Right lobe of liver (tissue), 6 donors: ENCODE results near the gene CCL13. TPM values are rescaled to one million over a fixed set of nuclear protein-coding genes. Genes with fewer than 3 reads are reported as not detected.
A peak's percentile ranks its signal among the peaks of the same experiment; 100 is the strongest.

Source experiments
- ATAC-seq, 4 donors: fragments of 200-7000 bp; cut with Tn5 transposase; one replicate each; pipeline ENCODE4 v1.9.1; 2020; ENCODE audit warnings: mild to moderate bottlenecking in 4 of 4, moderate library complexity in 4 of 4
- DNase-seq, 3 donors: peaks; one replicate each; pipeline ENCODE4 v3.0.0-alpha.2; 2020
- H3K27ac ChIP-seq, 3 donors: fragments of 200-600 bp; one replicate each; pipeline ENCODE4 v1.8.0; 2022
- H3K27me3 ChIP-seq, 2 donors: fragments of 200-600 bp; one replicate each; pipeline ENCODE4 v1.8.0; 2022
- H3K36me3 ChIP-seq, 4 donors: fragments of 200-600 bp; sonication (generic) in 1 of 4; one replicate each; pipeline versions ENCODE4 v1.5.1 to v1.8.0; 2017 to 2022; ENCODE audit warnings: control low read depth in 1 of 4
- H3K4me1 ChIP-seq, 4 donors: fragments of 200-600 bp; sonication (generic) in 1 of 4; one replicate each; pipeline versions ENCODE4 v1.5.1 to v1.8.0; 2017 to 2022; ENCODE audit warnings: control low read depth in 1 of 4
- H3K4me3 ChIP-seq, 3 donors: fragments of 200-600 bp; one replicate each; pipeline ENCODE4 v1.8.0; 2022
- H3K9me3 ChIP-seq, 4 donors: fragments of 200-600 bp; sonication (generic) in 1 of 4; one replicate each; pipeline versions ENCODE4 v1.5.1 to v1.8.0; 2017 to 2022; ENCODE audit warnings: control low read depth in 1 of 4
- CTCF ChIP-seq, 4 donors: fragments of 200-600 bp in 3 of 4; fragments of 450-650 bp in 1 of 4; IDR thresholded peaks; one replicate each; pipeline versions ENCODE4 v1.5.1 to v1.8.0; 2016 to 2022; ENCODE audit warnings: antibody characterized with exemption in 4 of 4, mild to moderate bottlenecking in 2 of 4
- POLR2A ChIP-seq: fragments of 450-650 bp; IDR thresholded peaks from one replicate; pipeline ENCODE4 v1.6.1; 2017; ENCODE audit warnings: antibody characterized with exemption, mild to moderate bottlenecking
- WGBS: methylation state at CpG from one replicate; pipeline ENCODE4 v1.1.6; 2018; ENCODE audit warnings: low coverage, low lambda C conversion rate; ENCODE audit not compliant: insufficient coverage; ENCODE audit errors: missing lambda C conversion rate; 5-methylcytosine and 5-hydroxymethylcytosine counted together
- intact Hi-C, 2 donors: fragments of 100-400 bp; cut with DNase I; formaldehyde crosslinking; loops; one replicate each; pipeline versions ENCODE4 v1.11.2 to v1.14.1; 2022
- total RNA-seq, 6 experiments: library from RNA; depleted of rRNA in 2 of 6; stranded (reverse); fragments of >200 nt in 2 of 6; fragmentation: NEBNext Ultra II Directional in 3 of 6; extraction: Animal tissue kit (Norgen Biotek cat#: 25700) in 3 of 6; gene quantifications; one replicate each; pipeline versions ENCODE4 v1.1.0 to v1.2.4, GENCODE V29; 2016 to 2023
- donor health status: DM: no; HTN: yes; CAD: no.
- donor health status: DM: no; HTN: no; CAD: no.
- donor health status: DM: no; HTN: no; CAD: no.
- donor health status: DM: no; HTN: yes; CAD: no.
- donor health status: DM: no; HTN: yes; CAD: no.

The CCL13 gene
- total RNA-seq, 6 experiments from 2014 or later: 0.27 TPM; not detected in 5

GRCh38 chr17:34337701-34338100 is 18.6 kb upstream of the CCL13 start:
- no peak overlapping the region for H3K4me3 ChIP-seq
- ATAC-seq: no peak
- H3K27me3 ChIP-seq: no peaks in the 10 kb centered on the region
- no peak overlapping the region for H3K27ac ChIP-seq
- no peak for DNase-seq
- TF ChIP-seq POLR2A (no peak), CTCF (IDR thresholded peaks at IDR 0.05) (no peak)
- H3K4me1 ChIP-seq: no peaks in the 10 kb centered on the region
- H3K36me3 ChIP-seq: no peaks in the 10 kb centered on the region
- intact Hi-C loops: no loop called here
- 80% methylated on average over 1 of the region's 1 CpG for WGBS
- H3K9me3 ChIP-seq: no peaks in the 10 kb centered on the region

DNA sequence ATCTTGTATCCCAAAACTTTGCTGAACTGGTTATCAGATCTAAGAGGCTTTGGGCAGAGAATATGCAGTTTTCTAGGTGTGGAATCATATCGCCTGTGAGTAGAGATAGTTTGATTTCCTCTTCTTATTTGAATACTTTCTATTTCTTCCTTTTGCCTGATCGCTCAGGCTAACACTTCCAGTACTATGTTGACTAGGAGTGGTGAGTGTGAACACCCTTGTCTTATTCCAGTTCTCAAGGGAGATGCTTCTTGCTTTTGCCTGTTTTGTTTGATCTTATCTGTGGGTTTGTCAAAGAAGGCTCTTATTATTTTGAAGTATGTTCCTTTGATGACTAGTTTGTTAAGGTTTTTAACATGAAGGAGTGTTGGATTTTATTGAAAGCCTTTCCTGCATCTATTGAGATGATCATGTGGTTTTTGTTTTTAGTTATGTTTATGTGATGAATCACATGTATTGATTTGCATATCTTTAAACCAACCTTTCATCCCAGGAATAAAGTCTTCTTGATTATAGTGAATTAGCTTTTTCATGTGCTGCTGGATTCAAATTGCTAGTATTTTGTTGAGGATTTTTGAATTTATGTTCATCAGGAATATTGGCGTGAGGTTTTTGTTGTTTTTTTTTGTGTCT is 17.0 kb upstream of the CCL13 start:
- Histone ChIP-seq H3K9me3 (no peaks in the 10 kb centered on the region), H3K27me3 (no peaks in the 10 kb centered on the region), H3K4me3 (no peak overlapping the region), H3K4me1 (no peaks in the 10 kb centered on the region), H3K36me3 (no peaks in the 10 kb centered on the region), H3K27ac (no peak overlapping the region)
- TF ChIP-seq POLR2A (no peak), CTCF (IDR thresholded peaks at IDR 0.05) (no peak)
- 65% methylated on average over 3 of the region's 3 CpGs for WGBS
- intact Hi-C loops: no loop called here
- no peak for ATAC-seq
- DNase-seq: no peak

GRCh38 chr17:34341916-34342315 is 14.4 kb upstream of the CCL13 start:
- TF ChIP-seq CTCF (IDR thresholded peaks at IDR 0.05): no peak
- no peak for TF ChIP-seq POLR2A
- intact Hi-C loops: no loop called here
- ATAC-seq (no peak), DNase-seq (no peak)
- Histone ChIP-seq H3K4me3 (no peak overlapping the region), H3K9me3 (no peaks in the 10 kb centered on the region), H3K27me3 (no peaks in the 10 kb centered on the region), H3K27ac (no peak overlapping the region), H3K36me3 (no peaks in the 10 kb centered on the region), H3K4me1 (no peaks in the 10 kb centered on the region)
- WGBS: 65% methylated on average over 2 of the region's 2 CpGs

GRCh38 chr17:34347063-34347462 is 9.2 kb upstream of the CCL13 start:
- 25% methylated on average over 4 of the region's 4 CpGs for WGBS
- Histone ChIP-seq H3K4me1 (no peaks in the 10 kb centered on the region), H3K9me3 (no peaks in the 10 kb centered on the region), H3K36me3 (no peaks in the 10 kb centered on the region), H3K27ac (no peak overlapping the region), H3K4me3 (no peak overlapping the region), H3K27me3 (no peaks in the 10 kb centered on the region)
- intact Hi-C loops: no loop called here
- TF ChIP-seq POLR2A (no peak), CTCF (IDR thresholded peaks at IDR 0.05) (no peak)
- DNase-seq (no peak), ATAC-seq (no peak)

- intact Hi-C loops: no loop called here
- DNase-seq (no peak), ATAC-seq (peak in 1 of 4 donors; percentile 23)
- Histone ChIP-seq H3K9me3 (no peaks in the 10 kb centered on the region), H3K36me3 (no peaks in the 10 kb centered on the region), H3K27ac (no peak overlapping the region), H3K4me3 (no peak overlapping the region), H3K27me3 (no peaks in the 10 kb centered on the region), H3K4me1 (no peaks in the 10 kb centered on the region)
- TF ChIP-seq CTCF (IDR thresholded peaks at IDR 0.05) (no peak), POLR2A (no peak)
- WGBS: 40% methylated on average over 2 of the region's 4 CpGs
Measured at GRCh38 chr17:34349751-34350150, 6.5 kb upstream of the CCL13 start.
